Skeletal muscle satellite cell (primary cell): ENCODE results near the gene PRMT7.

ENCODE experiments used
- H3K27me3 ChIP-seq: 2 replicates; pipeline ENCODE4 v1.7.0; 2013; ENCODE audit warnings: low read length; ENCODE audit not compliant: control insufficient read depth, insufficient read depth
- H3K36me3 ChIP-seq: 2 replicates; pipeline ENCODE4 v1.7.0; 2013; ENCODE audit warnings: mild to moderate bottlenecking, control low read depth, low read length; ENCODE audit not compliant: insufficient read depth
- H3K4me1 ChIP-seq: 2 replicates; pipeline ENCODE4 v1.7.0; 2013; ENCODE audit warnings: low read length; ENCODE audit not compliant: control insufficient read depth, insufficient read depth
- H3K4me2 ChIP-seq: 2 replicates; pipeline ENCODE4 v1.7.0; 2013; ENCODE audit warnings: mild to moderate bottlenecking, low read length
- H3K4me3 ChIP-seq: 2 replicates; pipeline ENCODE4 v1.7.0; 2013; ENCODE audit warnings: low read length
- H3K9ac ChIP-seq: 2 replicates; pipeline ENCODE4 v1.7.0; 2013; ENCODE audit warnings: mild to moderate bottlenecking, low read depth, low read length, moderate library complexity
- H3K9me3 ChIP-seq: replicated peaks from 2 replicates; pipeline ENCODE4 v1.7.0; 2013; ENCODE audit warnings: mild to moderate bottlenecking, control low read depth, low read length

PRMT7 gene

GRCh38 chr16:68355447-68356248 is 44.8 kb downstream of the PRMT7 start:
- no peak overlapping the region for H3K9ac ChIP-seq
- H3K4me3 ChIP-seq: no peak overlapping the region
- H3K4me2 ChIP-seq: no peak overlapping the region
- no peaks in the 10 kb centered on the region for H3K4me1 ChIP-seq
- no peaks in the 10 kb centered on the region for H3K9me3 ChIP-seq
- H3K36me3 ChIP-seq: peaks cover 57% of the 10 kb centered on the region
- no peaks in the 10 kb centered on the region for H3K27me3 ChIP-seq

- no peaks in the 10 kb centered on the region for H3K4me1 ChIP-seq
- no peaks in the 10 kb centered on the region for H3K9me3 ChIP-seq
- H3K36me3 ChIP-seq: peaks cover 55% of the 10 kb centered on the region
- H3K4me2 ChIP-seq: no peak overlapping the region
- H3K27me3 ChIP-seq: no peaks in the 10 kb centered on the region
- H3K4me3 ChIP-seq: no peak overlapping the region
- no peak overlapping the region for H3K9ac ChIP-seq
These were observed 45.6 kb downstream of the PRMT7 start for GRCh38 chr16:68356249-68356918.

- Histone ChIP-seq H3K9ac (no peak overlapping the region), H3K4me3 (no peak overlapping the region), H3K9me3 (no peaks in the 10 kb centered on the region), H3K27me3 (no peaks in the 10 kb centered on the region), H3K4me1 (no peaks in the 10 kb centered on the region), H3K36me3 (peaks cover 50% of the 10 kb centered on the region), H3K4me2 (no peak overlapping the region)
These were observed 46.1 kb downstream of the PRMT7 start for GRCh38 chr16:68356919-68357286.

GRCh38 chr16:68357521-68357922 is 46.7 kb downstream of the PRMT7 start:
- peaks cover 45% of the 10 kb centered on the region for H3K36me3 ChIP-seq
- no peak overlapping the region for H3K4me2 ChIP-seq
- no peaks in the 10 kb centered on the region for H3K4me1 ChIP-seq
- no peak overlapping the region for H3K9ac ChIP-seq
- no peak overlapping the region for H3K4me3 ChIP-seq
- H3K27me3 ChIP-seq: no peaks in the 10 kb centered on the region
- H3K9me3 ChIP-seq: no peaks in the 10 kb centered on the region

- no peaks in the 10 kb centered on the region for H3K4me1 ChIP-seq
- H3K4me2 ChIP-seq: no peak overlapping the region
- no peak overlapping the region for H3K9ac ChIP-seq
- H3K27me3 ChIP-seq: no peaks in the 10 kb centered on the region
- no peaks in the 10 kb centered on the region for H3K9me3 ChIP-seq
- H3K36me3 ChIP-seq: peaks cover 45% of the 10 kb centered on the region
- no peak overlapping the region for H3K4me3 ChIP-seq
These were observed 47.1 kb downstream of the PRMT7 start for GRCh38 chr16:68357923-68358322.

GRCh38 chr16:68358951-68359350 is 48.1 kb downstream of the PRMT7 start:
- Histone ChIP-seq H3K4me2 (no peak overlapping the region), H3K36me3 (peaks cover 36% of the 10 kb centered on the region), H3K9me3 (no peaks in the 10 kb centered on the region), H3K4me3 (no peak overlapping the region), H3K27me3 (no peaks in the 10 kb centered on the region), H3K4me1 (no peaks in the 10 kb centered on the region), H3K9ac (no peak overlapping the region)

GRCh38 chr16:68359398-68360191 is 48.8 kb downstream of the PRMT7 start:
- no peak overlapping the region for H3K4me2 ChIP-seq
- H3K36me3 ChIP-seq: peaks cover 32% of the 10 kb centered on the region
- no peaks in the 10 kb centered on the region for H3K27me3 ChIP-seq
- H3K4me1 ChIP-seq: no peaks in the 10 kb centered on the region
- H3K9me3 ChIP-seq: no peaks in the 10 kb centered on the region
- no peak overlapping the region for H3K9ac ChIP-seq
- no peak overlapping the region for H3K4me3 ChIP-seq

GRCh38 chr16:68360547-68360946 is 49.7 kb downstream of the PRMT7 start:
- Histone ChIP-seq H3K36me3 (peaks cover 24% of the 10 kb centered on the region), H3K9ac (no peak overlapping the region), H3K9me3 (no peaks in the 10 kb centered on the region), H3K27me3 (peaks cover under 1% of the 10 kb centered on the region), H3K4me2 (no peak overlapping the region), H3K4me1 (no peaks in the 10 kb centered on the region), H3K4me3 (no peak overlapping the region)

- Histone ChIP-seq H3K4me3 (no peak overlapping the region), H3K4me1 (no peaks in the 10 kb centered on the region), H3K27me3 (peaks cover 4% of the 10 kb centered on the region), H3K9me3 (no peaks in the 10 kb centered on the region), H3K9ac (no peak overlapping the region), H3K36me3 (peaks cover 21% of the 10 kb centered on the region), H3K4me2 (no peak overlapping the region)
These were observed 50.1 kb downstream of the PRMT7 start for GRCh38 chr16:68360956-68361355.

- Histone ChIP-seq H3K9me3 (no peaks in the 10 kb centered on the region), H3K36me3 (peaks cover 17% of the 10 kb centered on the region), H3K4me1 (no peaks in the 10 kb centered on the region), H3K27me3 (peaks cover 9% of the 10 kb centered on the region), H3K4me3 (no peak overlapping the region), H3K9ac (no peak overlapping the region), H3K4me2 (no peak overlapping the region)
These were observed 50.7 kb downstream of the PRMT7 start for GRCh38 chr16:68361485-68361884.

- no peaks in the 10 kb centered on the region for H3K4me1 ChIP-seq
- no peak overlapping the region for H3K4me2 ChIP-seq
- H3K9ac ChIP-seq: no peak overlapping the region
- H3K9me3 ChIP-seq: no peaks in the 10 kb centered on the region
- no peak overlapping the region for H3K4me3 ChIP-seq
- H3K27me3 ChIP-seq: peaks cover 9% of the 10 kb centered on the region
- H3K36me3 ChIP-seq: peaks cover 8% of the 10 kb centered on the region
These were observed 51.6 kb downstream of the PRMT7 start for GRCh38 chr16:68362262-68362913.
